ENCODE results near the gene LTA4H.
A peak's percentile ranks its signal among the peaks of the same experiment; 100 is the strongest.

Gene LTA4H

GRCh38 chr12:96053476-96054243 is 18.3 kb upstream of the LTA4H start:
- H3K27me3 ChIP-seq, result no peaks in the 10 kb centered on the region
- peak overlapping the region; percentile 38 to 83 (median 75); a peak in 20 of 22 replicates for H3K27ac ChIP-seq
- peak overlapping the region in 7 of 11 experiments; percentile 33 to 66 (median 41); a peak in 10 of 22 replicates for H3K9ac ChIP-seq
- H4K20me1 ChIP-seq, result no peaks in the 10 kb centered on the region
- H3K36me3 ChIP-seq, result peaks cover 0 to 8% (median 0%) of the 10 kb centered on the region in 11 experiments; a peak in 2 of 22 replicates
- H3K4me3 ChIP-seq, result no peak overlapping the region
- no peak for TF ChIP-seq Cebpa-rat (IDR thresholded peaks at IDR 0.05)
- peak overlapping the region; percentile 33 to 72 (median 50); a peak in 20 of 22 replicates for H3K4me2 ChIP-seq
- H3K9me3 ChIP-seq (replicated peaks in 1 of 11), result peaks cover 0 to 56% (median 15%) of the 10 kb centered on the region in 11 experiments; a peak in 16 of 22 replicates
- H3K4me1 ChIP-seq, result peaks cover 12 to 47% (median 27%) of the 10 kb centered on the region in 10 experiments; a peak in 18 of 20 replicates

GRCh38 chr12:96051756-96052485 is 16.5 kb upstream of the LTA4H start:
- TF ChIP-seq Cebpa-rat (IDR thresholded peaks at IDR 0.05), result no peak
- Histone ChIP-seq H3K4me3 (no peak overlapping the region), H3K9ac (no peak overlapping the region), H3K36me3 (peaks cover 0 to 8% (median 0%) of the 10 kb centered on the region in 11 experiments; a peak in 2 of 22 replicates), H3K4me2 (peak overlapping the region in 1 of 11 experiments; percentile 2; a peak in 1 of 22 replicates), H3K27ac (peak overlapping the region in 5 of 11 experiments; percentile 12 to 83 (median 76); a peak in 6 of 22 replicates), H3K9me3 (replicated peaks in 1 of 11) (peaks cover 0 to 50% (median 11%) of the 10 kb centered on the region in 11 experiments; a peak in 16 of 22 replicates), H4K20me1 (no peaks in the 10 kb centered on the region), H3K4me1 (peaks cover 24 to 64% (median 43%) of the 10 kb centered on the region in 10 experiments), H3K27me3 (no peaks in the 10 kb centered on the region)

GRCh38 chr12:96050139-96050538 is 14.8 kb upstream of the LTA4H start:
- H3K27me3 ChIP-seq, result no peaks in the 10 kb centered on the region
- no peaks in the 10 kb centered on the region for H4K20me1 ChIP-seq
- H3K9ac ChIP-seq, result no peak overlapping the region
- H3K9me3 ChIP-seq (replicated peaks in 1 of 11), result peaks cover 0 to 32% (median 4%) of the 10 kb centered on the region in 11 experiments; a peak in 9 of 22 replicates
- TF ChIP-seq Cebpa-rat (IDR thresholded peaks at IDR 0.05), result no peak
- no peak overlapping the region for H3K4me3 ChIP-seq
- no peak overlapping the region; a peak in 1 of 22 replicates for H3K4me2 ChIP-seq
- peaks cover 32 to 81% (median 55%) of the 10 kb centered on the region in 10 experiments for H3K4me1 ChIP-seq
- H3K36me3 ChIP-seq, result no peaks in the 10 kb centered on the region
- no peak overlapping the region for H3K27ac ChIP-seq

- no peak overlapping the region for H3K4me3 ChIP-seq
- H3K27ac ChIP-seq, result peak overlapping the region in 2 of 11 experiments; percentile 21 to 48; a peak in 3 of 22 replicates
- H3K9me3 ChIP-seq (replicated peaks in 1 of 11), result peaks cover 0 to 25% (median 4%) of the 10 kb centered on the region in 11 experiments; a peak in 8 of 22 replicates
- no peaks in the 10 kb centered on the region for H3K36me3 ChIP-seq
- TF ChIP-seq Cebpa-rat (IDR thresholded peaks at IDR 0.05), result no peak
- peak overlapping the region in 6 of 11 experiments; percentile 1 to 86 (median 56); a peak in 9 of 22 replicates for H3K4me2 ChIP-seq
- H3K9ac ChIP-seq, result no peak overlapping the region
- no peaks in the 10 kb centered on the region for H4K20me1 ChIP-seq
- H3K27me3 ChIP-seq, result no peaks in the 10 kb centered on the region
- peaks cover 35 to 81% (median 57%) of the 10 kb centered on the region in 10 experiments for H3K4me1 ChIP-seq
These were observed 13.7 kb upstream of the LTA4H start for GRCh38 chr12:96049101-96049500.

- H3K4me1 ChIP-seq, result peaks cover 33 to 81% (median 57%) of the 10 kb centered on the region in 10 experiments
- no peaks in the 10 kb centered on the region for H4K20me1 ChIP-seq
- no peaks in the 10 kb centered on the region for H3K27me3 ChIP-seq
- no peaks in the 10 kb centered on the region for H3K36me3 ChIP-seq
- peaks cover 0 to 19% (median under 1%) of the 10 kb centered on the region in 11 experiments; a peak in 8 of 22 replicates for H3K9me3 ChIP-seq (replicated peaks in 1 of 11)
- no peak overlapping the region for H3K9ac ChIP-seq
- no peak overlapping the region for H3K4me3 ChIP-seq
- H3K27ac ChIP-seq, result peak overlapping the region in 4 of 11 experiments; percentile 21 to 48 (median 29); a peak in 7 of 22 replicates
- peak overlapping the region in 6 of 11 experiments; percentile 43 to 86 (median 62); a peak in 10 of 22 replicates for H3K4me2 ChIP-seq
- no peak for TF ChIP-seq Cebpa-rat (IDR thresholded peaks at IDR 0.05)
These were observed 13.1 kb upstream of the LTA4H start for GRCh38 chr12:96048393-96048969.

GRCh38 chr12:96047229-96048211 is 12.1 kb upstream of the LTA4H start:
- Histone ChIP-seq H3K27ac (peak overlapping the region in 8 of 11 experiments; percentile 1 to 48 (median 17); a peak in 11 of 22 replicates), H3K4me3 (no peak overlapping the region), H3K27me3 (no peaks in the 10 kb centered on the region), H3K4me2 (peak overlapping the region; percentile 6 to 86 (median 52)), H3K9ac (no peak overlapping the region; a peak in 1 of 22 replicates), H3K36me3 (no peaks in the 10 kb centered on the region), H3K4me1 (peaks cover 32 to 73% (median 53%) of the 10 kb centered on the region in 10 experiments), H4K20me1 (no peaks in the 10 kb centered on the region), H3K9me3 (replicated peaks in 1 of 11) (peaks cover 0 to 14% (median 0%) of the 10 kb centered on the region in 11 experiments; a peak in 7 of 22 replicates)
- TF ChIP-seq Cebpa-rat (IDR thresholded peaks at IDR 0.05), result no peak

DNA sequence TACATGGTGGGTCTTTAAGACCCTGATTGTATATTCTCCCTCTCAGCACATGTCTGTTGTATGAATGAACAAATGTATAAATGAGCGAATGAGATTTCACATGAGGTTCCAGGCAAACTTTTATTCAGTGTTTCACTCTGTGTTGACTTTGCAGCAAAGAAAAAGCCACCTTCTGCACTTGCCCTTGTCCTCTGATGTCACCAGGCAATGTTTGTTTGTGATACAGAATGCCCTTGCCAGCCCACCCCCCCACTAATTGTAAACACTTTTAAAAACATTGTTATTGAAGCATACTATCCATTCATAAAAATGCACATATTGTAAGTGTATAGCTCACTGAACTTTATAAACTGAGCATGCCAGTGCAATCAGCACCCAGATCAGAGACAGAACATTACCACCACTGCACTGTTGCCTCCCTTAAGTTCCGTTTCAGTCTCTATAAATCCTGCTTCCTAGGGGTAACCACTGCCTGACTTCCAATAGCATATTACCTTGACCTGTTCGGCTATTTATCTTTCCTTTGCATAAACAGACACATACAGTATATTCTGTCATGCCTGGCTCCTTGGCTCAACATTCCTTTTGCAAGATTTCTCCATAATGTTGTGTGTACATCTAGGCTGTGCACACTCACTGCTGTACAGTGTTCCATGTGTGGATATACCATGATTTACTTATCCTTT is 11.3 kb upstream of the LTA4H start:
- Histone ChIP-seq H3K27ac (peak overlapping the region in 4 of 11 experiments; percentile 2 to 69 (median 36); a peak in 3 of 22 replicates), H3K9ac (no peak overlapping the region), H3K4me2 (peak overlapping the region in 10 of 11 experiments; percentile 6 to 89 (median 58); a peak in 17 of 22 replicates), H3K27me3 (no peaks in the 10 kb centered on the region), H3K4me3 (no peak overlapping the region), H3K36me3 (no peaks in the 10 kb centered on the region), H3K4me1 (peaks cover 32 to 69% (median 53%) of the 10 kb centered on the region in 10 experiments), H3K9me3 (replicated peaks in 1 of 11) (peaks cover 0 to 17% (median 0%) of the 10 kb centered on the region in 11 experiments; a peak in 7 of 22 replicates), H4K20me1 (no peaks in the 10 kb centered on the region)
- no peak for TF ChIP-seq Cebpa-rat (IDR thresholded peaks at IDR 0.05)
